ENCODE measurements around the gene TTC34. TPM values are rescaled to one million over a fixed set of nuclear protein-coding genes. Genes with fewer than 3 reads are reported as not detected.
A peak's percentile ranks its signal among the peaks of the same experiment; 100 is the strongest.
"Not testable (repeated sequence)": the region's sequence is repeated elsewhere in the genome, so short reads cannot be mapped to it uniquely, and the experiment has no call there.

TTC34 gene
- total RNA-seq, 4 donors from 2014 or later, result 0.17 to 0.56 TPM; not detected in 2

DNA sequence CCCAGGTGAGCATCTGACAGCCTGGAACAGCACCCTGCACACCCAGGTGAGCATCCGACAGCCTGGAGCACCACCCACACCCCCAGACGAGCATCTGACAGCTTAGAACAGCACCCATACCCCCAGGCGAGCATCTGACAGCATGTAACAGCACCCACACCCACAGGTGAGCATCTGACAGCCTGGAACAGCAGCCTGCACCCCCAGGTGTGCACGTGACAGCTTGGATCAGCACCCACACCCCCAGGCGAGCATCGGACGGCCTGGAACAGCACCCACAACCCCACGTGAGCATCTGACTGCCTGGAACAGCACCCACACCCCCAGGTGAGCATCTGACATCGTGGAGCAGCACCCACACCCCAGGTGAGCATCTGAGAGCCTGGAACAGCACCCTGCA, 116.6 kb downstream of the TTC34 start:
- H3K36me3 ChIP-seq, H3K4me3 ChIP-seq, H3K9me3 ChIP-seq, H3K27ac ChIP-seq, H3K4me1 ChIP-seq: not testable (repeated sequence)
- 0% methylated on average over 1 of the region's 9 CpGs for WGBS
- DNase-seq (ENCODE audit: low spot score in 2 of 2), result peak in 1 of 2 donors; percentile 48
- H3K27me3 ChIP-seq, result peaks cover 13% of the 10 kb centered on the region

DNA sequence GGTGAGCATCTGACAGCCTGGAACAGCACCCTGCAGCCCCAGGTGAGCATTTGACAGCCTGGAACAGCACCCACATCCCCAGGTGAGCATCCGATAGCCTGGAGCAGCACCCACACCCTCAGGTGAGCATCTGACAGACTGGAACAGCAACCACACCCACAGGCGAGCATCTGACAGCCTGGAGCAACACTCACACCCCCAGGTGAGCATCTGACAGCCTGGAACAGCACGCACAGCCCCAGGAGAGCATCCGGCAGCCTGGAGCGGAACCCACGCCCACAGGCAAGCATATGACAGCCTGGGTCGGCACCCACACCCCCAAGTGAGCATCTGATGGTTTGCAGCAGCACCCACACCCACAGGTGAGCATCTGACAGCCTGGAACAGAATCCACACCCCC, 117.5 kb downstream of the TTC34 start:
- 48% methylated on average over 7 of the region's 7 CpGs for WGBS
- not testable (repeated sequence) for H3K27ac ChIP-seq, H3K4me1 ChIP-seq, H3K9me3 ChIP-seq, H3K4me3 ChIP-seq, H3K36me3 ChIP-seq
- DNase-seq (ENCODE audit: low spot score in 2 of 2), result peak; percentile 86 to 90
- peaks cover 13% of the 10 kb centered on the region for H3K27me3 ChIP-seq

- not testable (repeated sequence) for H3K4me3 ChIP-seq, H3K4me1 ChIP-seq, H3K9me3 ChIP-seq, H3K36me3 ChIP-seq, H3K27ac ChIP-seq
- DNase-seq (ENCODE audit: low spot score in 2 of 2), result peak; percentile 50 to 67
- whole genome bisulfite sequencing, result 8% methylated on average over 2 of the region's 9 CpGs
- peaks cover 12% of the 10 kb centered on the region for H3K27me3 ChIP-seq
Observed at GRCh38 chr1:2683321-2683741, 118.2 kb downstream of the TTC34 start.

DNA sequence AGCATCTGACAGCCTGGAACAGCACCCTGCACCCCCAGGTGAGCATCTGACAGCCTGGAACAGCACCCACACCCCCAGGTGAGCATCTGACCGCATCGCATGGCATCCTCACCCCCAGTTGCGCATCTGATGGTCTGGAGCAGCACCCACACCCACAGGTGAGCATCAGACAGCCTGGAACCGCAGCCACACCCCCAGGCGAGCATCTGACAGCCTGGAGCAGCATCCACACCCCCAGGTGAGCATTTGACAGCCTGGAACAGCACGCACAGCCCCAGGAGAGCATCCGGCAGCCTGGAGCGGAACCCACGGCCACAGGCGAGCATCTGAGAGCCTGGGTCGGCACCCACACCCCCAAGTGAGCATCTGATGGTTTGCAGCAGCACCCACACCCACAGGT, 118.6 kb downstream of the TTC34 start:
- H3K27ac ChIP-seq; H3K27me3 ChIP-seq; H3K36me3 ChIP-seq; H3K4me3 ChIP-seq; DNase-seq (ENCODE audit: low spot score in 2 of 2); H3K4me1 ChIP-seq; H3K9me3 ChIP-seq: not testable (repeated sequence)
- WGBS, result no CpG with 5 or more reads among the region's 11 CpGs

- H3K9me3 ChIP-seq; H3K27me3 ChIP-seq; H3K27ac ChIP-seq; H3K36me3 ChIP-seq; DNase-seq (ENCODE audit: low spot score in 2 of 2); H3K4me3 ChIP-seq; H3K4me1 ChIP-seq: not testable (repeated sequence)
- no CpG with 5 or more reads among the region's 10 CpGs for WGBS
Observed at GRCh38 chr1:2676726-2677125, 124.8 kb downstream of the TTC34 start.

DNA sequence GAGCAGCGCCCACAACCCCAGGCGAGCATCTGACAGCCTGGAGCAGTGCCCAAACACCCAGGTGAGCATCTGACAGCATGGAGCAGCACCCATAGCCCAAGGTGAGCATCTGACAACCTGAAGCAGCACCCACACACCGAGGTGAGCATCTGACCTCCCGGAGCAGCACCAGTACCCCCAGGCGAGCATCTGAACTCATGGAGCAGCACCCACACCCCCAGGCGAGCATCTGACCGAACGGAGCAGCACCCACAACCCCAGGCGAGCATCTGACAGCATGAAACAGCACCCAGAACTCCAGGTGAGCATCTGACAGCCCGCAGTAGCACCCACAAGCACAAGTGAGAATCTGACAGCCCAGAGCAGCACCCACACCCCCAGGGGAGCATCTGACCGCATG, 129.8 kb downstream of the TTC34 start:
- H3K36me3 ChIP-seq, H3K9me3 ChIP-seq, H3K27ac ChIP-seq, H3K27me3 ChIP-seq, H3K4me3 ChIP-seq, H3K4me1 ChIP-seq: not testable (repeated sequence)
- peak in 1 of 2 donors; percentile 83 for DNase-seq (ENCODE audit: low spot score in 2 of 2)
- 65% methylated on average over 7 of the region's 11 CpGs for WGBS

DNA sequence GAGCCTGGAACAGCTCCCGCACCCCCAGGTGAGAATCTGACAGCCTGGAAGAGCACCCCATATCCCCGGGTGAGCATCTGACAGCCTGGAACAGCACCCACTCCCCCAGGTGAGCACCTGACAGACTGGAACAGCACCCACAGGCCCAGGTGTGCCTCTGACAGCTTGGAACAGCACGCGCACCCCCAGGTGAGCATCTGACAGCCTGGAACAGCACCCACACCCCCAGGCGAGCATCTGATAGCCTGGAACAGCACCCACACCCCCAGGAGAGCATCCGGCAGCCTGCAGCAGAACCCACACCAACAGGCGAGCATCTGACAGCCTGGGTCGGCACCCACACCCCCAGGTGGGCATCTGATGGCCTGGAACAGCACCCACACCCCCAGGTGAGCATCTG, 141.7 kb downstream of the TTC34 start:
- 54% methylated on average over 7 of the region's 8 CpGs for WGBS
- not testable (repeated sequence) for H3K9me3 ChIP-seq, H3K27me3 ChIP-seq, H3K4me3 ChIP-seq, H3K36me3 ChIP-seq, H3K27ac ChIP-seq, H3K4me1 ChIP-seq
- DNase-seq (ENCODE audit: low spot score in 2 of 2), result peak; percentile 44 to 87

DNA sequence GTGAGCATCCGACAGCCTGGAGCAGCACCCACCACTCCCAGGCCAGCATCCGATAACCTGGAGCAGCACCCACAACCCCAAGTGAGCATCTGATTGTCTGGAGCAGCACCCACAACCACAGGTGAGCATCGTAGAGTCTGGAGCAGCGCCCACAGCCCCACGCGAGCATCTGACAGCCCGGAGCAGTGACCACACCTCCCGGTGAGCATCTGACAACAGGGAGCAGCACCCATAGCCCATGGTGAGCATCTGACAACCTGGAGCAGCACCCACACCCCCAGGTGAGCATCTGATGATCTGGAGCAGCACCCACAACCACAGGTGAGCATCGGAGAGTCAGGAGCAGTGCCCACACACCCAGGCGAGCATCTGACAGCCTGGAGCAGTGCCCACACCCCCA, 143.6 kb downstream of the TTC34 start:
- not testable (repeated sequence) for H3K36me3 ChIP-seq; H3K27ac ChIP-seq; H3K9me3 ChIP-seq; H3K4me1 ChIP-seq; DNase-seq (ENCODE audit: low spot score in 2 of 2); H3K4me3 ChIP-seq
- H3K27me3 ChIP-seq, result peaks cover 28% of the 10 kb centered on the region
- WGBS, result 84% methylated on average over 7 of the region's 10 CpGs

DNA sequence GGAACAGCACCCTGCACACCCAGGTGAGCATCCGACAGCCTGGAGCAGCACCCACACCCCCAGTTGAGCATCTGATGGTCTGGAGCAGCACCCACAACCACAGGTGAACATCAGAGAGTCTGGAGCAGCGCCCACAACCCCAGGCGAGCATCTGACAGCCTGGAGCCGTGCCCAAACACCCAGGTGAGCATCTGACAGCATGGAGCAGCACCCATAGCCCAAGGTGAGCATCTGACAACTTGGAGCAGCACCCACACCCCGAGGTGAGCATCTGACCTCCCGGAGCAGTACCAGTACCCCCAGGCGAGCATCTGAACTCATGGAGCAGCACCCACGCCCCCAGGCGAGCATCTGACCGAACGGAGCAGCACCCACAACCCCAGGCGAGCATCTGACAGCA, 144.4 kb downstream of the TTC34 start:
- not testable (repeated sequence) for DNase-seq (ENCODE audit: low spot score in 2 of 2); H3K27ac ChIP-seq; H3K4me1 ChIP-seq; H3K36me3 ChIP-seq; H3K4me3 ChIP-seq; H3K9me3 ChIP-seq
- H3K27me3 ChIP-seq, result peaks cover 36% of the 10 kb centered on the region
- 36% methylated on average over 8 of the region's 12 CpGs for WGBS

GRCh38 chr1:2655598-2656434, 145.7 kb downstream of the TTC34 start:
- H3K27me3 ChIP-seq, result peaks cover 44% of the 10 kb centered on the region
- not testable (repeated sequence) for H3K27ac ChIP-seq, H3K9me3 ChIP-seq, H3K36me3 ChIP-seq, H3K4me3 ChIP-seq, H3K4me1 ChIP-seq
- WGBS, result 41% methylated on average over 15 of the region's 16 CpGs
- DNase-seq (ENCODE audit: low spot score in 2 of 2), result peak; percentile 79 to 93

GRCh38 chr1:2654443-2654948, 147.0 kb downstream of the TTC34 start:
- H3K27me3 ChIP-seq, result peaks cover 53% of the 10 kb centered on the region
- not testable (repeated sequence) for H3K4me1 ChIP-seq, H3K4me3 ChIP-seq, H3K27ac ChIP-seq, H3K9me3 ChIP-seq, H3K36me3 ChIP-seq
- WGBS, result 41% methylated on average over 14 of the region's 14 CpGs
- DNase-seq (ENCODE audit: low spot score in 2 of 2), result peak; percentile 71 to 88

GRCh38 chr1:2653741-2654442, 147.6 kb downstream of the TTC34 start:
- H3K27ac ChIP-seq, H3K9me3 ChIP-seq, H3K36me3 ChIP-seq, H3K4me1 ChIP-seq, H3K4me3 ChIP-seq: not testable (repeated sequence)
- peaks cover 53% of the 10 kb centered on the region for H3K27me3 ChIP-seq
- WGBS, result 38% methylated on average over 14 of the region's 14 CpGs
- DNase-seq (ENCODE audit: low spot score in 2 of 2), result peak; percentile 94 to 98

- not testable (repeated sequence) for H3K9me3 ChIP-seq, H3K27ac ChIP-seq, H3K4me3 ChIP-seq, H3K4me1 ChIP-seq, H3K36me3 ChIP-seq
- 27% methylated on average over 12 of the region's 12 CpGs for WGBS
- DNase-seq (ENCODE audit: low spot score in 2 of 2), result peak in 1 of 2 donors; percentile 83
- H3K27me3 ChIP-seq, result peaks cover 53% of the 10 kb centered on the region
Observed at GRCh38 chr1:2652926-2653571, 148.4 kb downstream of the TTC34 start.
